Measurements from ENCODE around the gene PLPPR2.
A peak's percentile ranks its signal among the peaks of the same experiment; 100 is the strongest.
"Not testable (repeated sequence)": the region's sequence is repeated elsewhere in the genome, so short reads cannot be mapped to it uniquely, and the experiment has no call there.

PLPPR2 gene, protein sequence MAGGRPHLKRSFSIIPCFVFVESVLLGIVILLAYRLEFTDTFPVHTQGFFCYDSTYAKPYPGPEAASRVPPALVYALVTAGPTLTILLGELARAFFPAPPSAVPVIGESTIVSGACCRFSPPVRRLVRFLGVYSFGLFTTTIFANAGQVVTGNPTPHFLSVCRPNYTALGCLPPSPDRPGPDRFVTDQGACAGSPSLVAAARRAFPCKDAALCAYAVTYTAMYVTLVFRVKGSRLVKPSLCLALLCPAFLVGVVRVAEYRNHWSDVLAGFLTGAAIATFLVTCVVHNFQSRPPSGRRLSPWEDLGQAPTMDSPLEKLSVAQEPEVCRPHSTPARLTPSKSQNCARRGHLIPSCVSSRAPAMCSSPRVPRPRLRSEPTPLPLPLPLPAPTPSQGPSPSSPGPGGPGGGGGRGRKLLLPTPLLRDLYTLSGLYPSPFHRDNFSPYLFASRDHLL

DNA sequence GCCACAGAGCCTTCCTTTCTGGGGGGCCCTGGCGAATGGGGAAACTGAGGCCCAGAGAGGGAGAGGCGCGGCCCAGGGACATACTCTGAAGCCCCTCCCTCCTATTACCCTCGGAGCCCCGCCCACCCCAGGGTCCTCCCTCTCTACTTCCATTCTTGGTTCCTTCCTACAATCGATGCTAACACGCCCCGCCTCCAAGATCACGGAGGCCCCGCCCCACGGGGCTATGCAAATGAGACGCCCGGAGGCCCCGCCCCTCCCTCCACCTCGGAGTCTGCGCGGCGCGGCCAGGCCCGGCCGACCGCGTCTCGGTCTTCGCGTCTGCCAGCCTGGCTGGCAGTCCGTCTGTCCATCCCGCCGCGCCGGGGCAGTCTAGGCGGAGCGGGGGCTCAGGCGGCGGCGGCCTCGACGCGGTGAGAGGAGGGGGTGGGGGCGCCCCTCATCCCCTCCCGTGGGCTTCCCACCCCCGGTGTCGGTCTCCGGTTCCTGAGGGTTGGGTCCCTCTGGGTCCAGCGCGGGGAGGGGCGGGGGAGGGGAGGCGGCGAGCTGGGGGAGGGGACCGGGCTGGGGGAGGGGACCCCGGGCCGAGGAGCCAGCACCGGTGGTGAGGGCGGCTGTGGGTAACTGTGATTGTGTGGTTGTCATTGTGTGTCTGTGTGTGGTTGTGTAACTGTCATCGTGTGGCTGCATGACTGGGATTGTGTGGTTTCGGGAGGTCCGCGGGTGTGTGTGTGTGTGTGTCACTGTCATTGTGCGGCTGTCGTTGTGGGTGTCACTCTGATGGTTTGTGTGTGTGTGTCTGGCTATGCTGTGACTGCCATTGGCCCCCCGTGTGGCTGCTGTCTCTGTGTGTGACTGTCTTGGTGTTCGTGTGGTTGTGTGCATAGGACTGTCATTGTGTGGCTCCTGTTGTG lies at the start of gene PLPPR2:
Gene PLPPR2 (plus strand): TSS at position 273 of the 914 bp plus-strand sequence. CDS start 2,242 bp downstream, outside the sequence.
- no peak for DNase-seq (ENCODE audit: low read depth, low spot score)

DNA sequence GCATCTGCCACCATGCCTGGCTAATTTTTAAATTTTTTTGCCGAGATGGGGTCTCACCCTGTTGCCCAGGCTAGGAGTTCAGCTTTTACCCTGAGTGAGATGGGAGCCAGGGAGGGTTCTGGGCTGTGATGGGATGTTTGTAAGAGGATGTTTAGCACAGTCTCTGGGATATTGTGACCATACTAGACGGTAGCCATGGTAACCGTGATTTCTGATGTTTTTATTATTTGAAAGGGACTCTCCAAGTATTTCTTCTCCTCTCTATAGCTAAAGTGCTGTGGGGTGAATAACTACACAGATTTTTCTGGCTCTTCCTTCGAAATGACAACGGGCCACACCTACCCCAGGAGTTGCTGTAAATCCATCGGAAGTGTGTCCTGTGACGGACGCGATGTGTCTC lies 48.9 kb upstream of the PLPPR2 start:
- no peak for DNase-seq (ENCODE audit: low read depth, low spot score)

DNA sequence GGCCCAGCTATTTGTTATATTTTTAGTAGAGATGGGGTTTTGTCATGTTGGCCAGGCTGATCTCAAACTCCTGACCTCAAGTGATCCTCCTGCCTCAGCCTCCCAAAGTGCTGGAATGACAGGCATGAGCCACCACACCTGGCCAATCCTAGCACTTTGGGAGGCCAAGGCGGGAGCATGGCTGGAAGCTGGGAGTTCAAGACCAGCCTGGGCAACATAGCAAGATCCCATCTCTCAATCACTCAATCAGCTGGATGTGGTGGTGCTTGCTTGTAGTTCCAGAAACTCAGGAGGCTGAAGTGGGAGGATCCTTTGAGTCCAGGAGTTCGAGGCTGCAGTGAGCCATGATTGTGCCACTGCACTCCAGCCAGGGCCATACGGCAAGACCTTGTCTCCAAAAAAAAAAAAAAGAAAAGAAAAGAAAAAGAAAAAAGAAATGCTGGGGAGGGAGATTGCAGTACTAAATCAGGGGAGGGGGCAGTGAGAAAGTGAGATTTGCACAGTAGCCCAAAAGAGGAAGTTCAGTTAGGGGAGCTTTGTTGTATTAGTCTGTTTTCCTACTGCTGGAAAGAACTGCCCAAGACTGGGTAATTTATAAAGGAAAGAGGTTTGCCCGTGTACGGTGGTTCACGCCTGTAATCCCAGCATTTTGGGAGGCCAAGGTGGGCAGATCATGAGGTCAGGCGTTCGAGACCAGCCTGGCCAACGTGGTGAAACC lies 34.8 kb upstream of the PLPPR2 start:
- DNase-seq (ENCODE audit: low read depth, low spot score): not testable (repeated sequence)

DNA sequence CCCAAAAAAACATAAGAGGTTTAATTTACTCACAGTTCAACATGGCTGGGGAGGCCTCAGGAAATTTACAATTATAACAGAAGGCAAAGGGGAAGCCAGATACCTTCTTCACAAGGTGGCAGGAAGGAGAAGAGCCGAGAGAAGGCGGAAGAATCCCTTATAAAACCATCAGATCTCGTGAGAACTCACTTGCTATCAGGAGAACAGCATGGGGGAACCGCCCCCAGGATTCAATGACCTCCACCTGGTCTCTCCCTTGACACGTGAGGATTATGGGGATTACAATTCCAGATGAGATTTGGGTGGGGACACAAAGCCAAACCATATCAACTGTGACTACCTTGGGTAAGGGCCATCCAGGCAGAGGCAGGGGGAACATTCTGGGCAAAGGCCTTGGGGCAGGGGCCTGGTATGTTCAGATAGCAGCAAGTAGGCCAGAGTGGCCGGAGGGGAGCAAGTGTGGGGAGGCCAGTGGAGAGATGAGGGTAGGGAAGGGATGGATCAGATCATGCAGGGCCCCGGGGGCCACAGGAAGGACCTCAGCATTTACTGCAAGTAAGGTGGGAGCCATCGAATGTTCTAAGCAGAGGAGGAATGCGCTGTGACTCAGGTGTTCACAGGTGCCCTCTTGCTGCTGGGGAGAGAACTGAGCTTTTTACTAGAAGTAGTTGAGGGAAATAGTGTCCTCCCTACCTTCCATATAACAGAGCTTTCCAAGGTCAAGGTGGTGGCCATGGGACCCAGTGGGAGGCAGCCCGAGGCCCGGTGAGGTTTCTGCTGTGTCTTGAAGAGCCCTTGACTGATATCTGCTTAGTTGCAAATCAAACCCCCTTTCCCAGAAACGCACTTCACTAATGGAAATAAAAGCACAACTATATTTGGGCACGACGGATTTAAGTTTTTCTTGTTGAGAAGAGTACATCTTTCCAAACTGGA lies 33.8 kb upstream of the PLPPR2 start:
- no peak for DNase-seq (ENCODE audit: low read depth, low spot score)

DNA sequence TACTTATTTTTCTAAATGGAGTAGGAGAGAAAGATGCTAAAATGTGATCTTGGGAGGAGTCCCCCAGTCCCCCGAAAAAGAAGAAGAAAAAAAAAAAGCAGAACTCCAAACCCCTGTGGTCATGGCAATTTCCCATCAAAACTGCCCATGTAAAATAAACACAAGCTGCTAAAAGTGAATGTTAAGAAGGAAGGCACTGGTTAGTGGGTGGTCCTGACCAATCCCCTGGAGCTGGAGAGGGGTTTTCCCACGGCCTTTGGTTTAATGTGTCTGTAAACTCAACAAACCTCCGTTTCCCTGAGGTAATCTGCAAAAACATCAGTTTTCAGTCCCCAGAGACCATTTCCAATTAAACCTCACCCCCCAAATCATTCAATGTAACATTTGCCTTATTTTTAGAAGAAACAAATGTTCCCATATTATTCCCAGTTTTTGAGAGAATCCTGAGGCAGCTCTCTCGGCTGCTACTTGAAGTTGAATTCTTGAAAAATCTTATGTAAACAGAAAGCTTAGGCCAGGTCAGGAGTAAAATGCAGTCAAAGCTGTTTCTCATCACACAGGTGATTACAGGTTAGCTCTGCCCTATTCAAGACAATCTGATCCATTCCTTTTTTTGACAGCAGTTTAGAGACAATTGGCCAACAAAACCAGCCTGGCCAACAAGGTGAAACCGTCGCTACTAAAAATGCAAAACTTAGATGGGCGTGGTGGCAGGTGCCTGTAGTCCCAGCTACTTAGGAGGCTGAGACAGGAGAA lies 32.8 kb upstream of the PLPPR2 start:
- DNase-seq (ENCODE audit: low read depth, low spot score): peak; percentile 50

DNA sequence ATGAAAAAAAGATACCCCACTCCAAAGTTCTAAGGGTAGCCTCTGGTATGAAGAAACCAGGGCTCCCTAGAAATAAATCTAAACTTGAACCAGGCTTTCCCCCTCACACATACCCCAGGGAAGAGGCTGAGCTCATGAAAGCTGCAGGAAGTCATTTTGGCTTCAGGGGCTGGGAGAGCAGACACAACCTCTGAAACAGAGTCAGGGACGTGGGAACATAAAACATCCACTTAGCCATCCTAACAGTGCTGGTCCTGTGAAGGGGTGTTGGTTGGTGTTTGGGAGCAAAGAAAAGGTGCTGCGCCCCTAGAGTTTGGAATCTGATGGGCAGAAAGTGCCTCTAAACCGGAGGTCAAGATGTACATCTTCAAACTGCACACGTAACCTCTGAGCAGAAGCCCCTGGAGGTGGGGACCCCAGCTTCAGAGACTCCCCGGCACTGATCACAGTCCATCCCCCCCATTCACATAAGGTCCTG lies 31.6 kb upstream of the PLPPR2 start:
- no peak for DNase-seq (ENCODE audit: low read depth, low spot score)

DNA sequence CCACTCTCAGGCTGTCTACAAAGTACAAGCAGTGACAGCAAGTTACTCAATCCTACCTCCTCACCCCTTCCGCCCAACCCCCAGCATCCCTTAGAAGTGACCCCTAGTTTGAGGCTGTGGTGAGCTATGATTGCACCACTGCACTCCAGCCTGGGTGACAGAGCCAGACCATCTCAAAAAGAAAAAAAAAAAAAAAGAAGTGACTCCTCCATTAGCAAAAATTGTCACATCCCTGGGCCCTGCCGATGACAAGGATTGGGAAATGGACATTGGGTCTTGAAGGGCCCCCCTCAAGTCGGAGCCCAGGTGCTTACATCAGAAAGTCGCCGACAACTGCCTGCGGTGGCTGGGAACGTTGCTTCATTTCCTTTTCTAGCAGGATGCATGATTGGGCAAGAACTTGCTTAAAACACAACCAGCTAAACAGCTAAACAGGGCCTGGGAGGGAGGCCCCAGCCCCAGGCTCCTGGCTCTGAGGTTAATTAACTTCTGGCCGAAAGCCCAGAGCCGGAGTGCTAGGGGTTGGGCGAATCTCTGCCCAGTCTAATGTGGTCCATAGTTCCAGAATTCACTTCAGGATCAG lies 31.1 kb upstream of the PLPPR2 start:
- peak; percentile 84 for DNase-seq (ENCODE audit: low read depth, low spot score)

DNA sequence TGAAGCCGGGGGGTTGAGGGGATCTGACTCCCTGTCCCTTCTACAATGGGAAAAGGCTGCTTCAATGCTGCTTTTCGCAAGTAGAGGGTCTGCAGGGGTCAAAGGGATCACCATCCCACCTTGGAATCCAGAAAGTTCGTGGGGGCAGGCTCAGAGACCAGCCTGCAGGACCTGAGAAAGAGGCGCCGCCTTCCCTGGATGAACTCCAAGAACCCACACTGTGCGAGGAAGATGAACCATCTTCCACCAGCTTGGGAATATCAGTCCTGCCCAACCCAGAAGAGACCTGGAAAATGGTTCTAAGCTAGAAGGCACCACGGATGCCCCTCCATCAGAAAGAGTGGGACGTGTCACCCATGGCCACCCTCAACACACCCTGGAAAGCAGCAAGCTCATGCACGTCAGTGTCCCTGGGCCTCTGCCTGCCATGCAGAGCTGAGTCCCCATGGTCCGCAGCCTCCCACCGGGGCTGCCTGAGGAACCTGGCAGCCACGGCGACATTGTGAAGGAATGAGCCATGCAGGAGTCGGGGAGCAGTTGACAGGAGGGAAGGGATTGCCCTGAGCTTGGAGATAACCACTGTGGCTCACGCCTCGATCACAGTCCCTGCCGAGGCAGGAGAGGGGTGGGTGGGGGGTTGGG lies 30.4 kb upstream of the PLPPR2 start:
- no peak for DNase-seq (ENCODE audit: low read depth, low spot score)

DNA sequence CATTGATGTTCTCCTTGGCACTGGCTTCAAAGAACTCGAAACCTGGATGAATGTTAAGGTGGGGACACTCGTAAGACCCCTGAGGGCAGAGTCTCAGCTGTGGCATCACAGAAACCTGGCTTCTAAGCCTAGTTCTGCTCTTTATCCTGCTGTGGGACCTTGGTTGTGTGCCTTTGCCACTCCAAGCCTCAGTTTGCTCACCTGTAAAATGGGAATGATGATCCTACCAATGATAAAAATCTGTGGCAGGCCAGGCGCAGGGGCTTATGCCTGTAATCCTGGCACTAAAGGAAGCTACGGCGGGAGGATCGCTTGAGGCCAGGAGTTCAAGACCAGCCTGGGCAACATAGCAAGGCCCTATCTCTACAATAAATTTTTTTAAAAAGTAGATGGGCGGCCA lies 29.7 kb upstream of the PLPPR2 start:
- DNase-seq (ENCODE audit: low read depth, low spot score): no peak

DNA sequence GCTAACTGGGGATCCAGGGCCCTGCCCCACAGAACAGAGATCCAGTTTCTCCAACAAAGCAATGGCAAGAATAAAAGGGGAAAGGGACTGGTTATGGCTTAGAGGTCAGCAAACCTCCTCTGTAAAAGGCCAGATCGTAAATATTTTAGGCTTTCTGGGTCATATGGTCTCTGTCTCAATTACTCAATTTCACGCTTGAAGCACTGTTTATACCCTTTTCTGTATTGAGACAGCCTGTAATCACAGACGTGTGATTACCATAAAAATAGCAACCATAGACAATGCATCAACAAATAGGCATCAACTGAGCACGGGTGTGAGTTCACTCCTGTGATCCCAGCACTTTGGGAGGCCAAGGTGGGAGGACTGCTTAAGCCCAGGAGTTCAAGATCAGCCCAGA lies 25.1 kb upstream of the PLPPR2 start:
- no peak for DNase-seq (ENCODE audit: low read depth, low spot score)

DNA sequence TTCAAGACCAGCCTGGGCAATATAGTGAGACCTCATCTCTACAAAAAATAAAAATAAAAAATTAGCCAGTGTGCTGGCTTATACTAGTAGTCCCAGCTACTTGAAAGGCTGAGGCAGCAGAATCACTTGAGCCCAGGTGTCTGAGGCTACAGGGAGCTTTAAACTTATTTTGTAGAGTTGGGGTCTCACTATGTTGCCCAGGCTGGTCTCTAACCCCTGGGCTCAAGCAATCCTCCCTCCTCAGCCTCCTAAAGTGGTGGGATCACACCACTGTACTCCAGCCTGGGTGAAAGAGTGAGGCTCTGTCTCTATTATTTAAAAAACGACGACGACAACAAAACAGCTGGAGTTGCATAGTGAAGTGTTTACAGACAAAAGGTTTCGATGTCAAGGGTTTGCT lies 23.7 kb upstream of the PLPPR2 start:
- no peak for DNase-seq (ENCODE audit: low read depth, low spot score)

DNA sequence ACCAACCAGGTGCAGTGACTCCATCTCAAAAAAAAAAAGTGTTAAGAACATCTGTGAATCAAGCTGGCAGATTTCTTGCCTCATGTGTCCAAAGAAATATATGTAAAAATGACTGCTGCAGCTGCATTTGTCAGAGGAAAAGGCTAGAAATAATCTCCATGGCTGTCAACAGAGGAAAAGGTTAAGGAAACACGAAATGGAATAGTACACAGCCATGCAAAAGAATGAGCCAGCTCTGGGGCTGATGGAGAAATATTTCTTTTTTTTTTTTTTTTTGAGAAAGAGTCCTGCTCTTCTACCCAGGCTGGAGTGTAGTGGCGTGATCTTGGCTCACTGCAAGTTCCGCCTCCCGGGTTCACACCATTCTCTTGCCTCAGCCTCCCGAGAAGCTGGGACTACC lies 22.4 kb upstream of the PLPPR2 start:
- DNase-seq (ENCODE audit: low read depth, low spot score): no peak

DNA sequence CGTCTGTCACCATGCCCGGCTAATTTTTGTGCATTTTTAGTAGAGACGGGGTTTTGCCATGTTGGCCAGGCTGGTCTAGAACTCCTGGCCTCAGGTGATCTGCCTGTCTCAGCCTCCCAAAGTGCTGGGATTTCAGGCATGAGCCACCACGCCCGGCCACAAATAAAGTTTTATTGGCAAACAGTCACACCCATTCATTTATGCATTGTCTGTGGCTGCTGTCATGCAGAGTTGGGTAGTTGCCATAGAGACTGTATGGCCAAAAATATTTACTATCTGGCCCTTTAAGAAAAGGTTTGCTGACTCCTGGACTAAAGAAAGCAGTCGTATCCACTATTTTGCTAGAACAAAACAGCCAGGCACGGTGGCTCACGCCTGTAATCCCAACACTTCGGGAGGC lies 21.4 kb upstream of the PLPPR2 start:
- DNase-seq (ENCODE audit: low read depth, low spot score): not testable (repeated sequence)

DNA sequence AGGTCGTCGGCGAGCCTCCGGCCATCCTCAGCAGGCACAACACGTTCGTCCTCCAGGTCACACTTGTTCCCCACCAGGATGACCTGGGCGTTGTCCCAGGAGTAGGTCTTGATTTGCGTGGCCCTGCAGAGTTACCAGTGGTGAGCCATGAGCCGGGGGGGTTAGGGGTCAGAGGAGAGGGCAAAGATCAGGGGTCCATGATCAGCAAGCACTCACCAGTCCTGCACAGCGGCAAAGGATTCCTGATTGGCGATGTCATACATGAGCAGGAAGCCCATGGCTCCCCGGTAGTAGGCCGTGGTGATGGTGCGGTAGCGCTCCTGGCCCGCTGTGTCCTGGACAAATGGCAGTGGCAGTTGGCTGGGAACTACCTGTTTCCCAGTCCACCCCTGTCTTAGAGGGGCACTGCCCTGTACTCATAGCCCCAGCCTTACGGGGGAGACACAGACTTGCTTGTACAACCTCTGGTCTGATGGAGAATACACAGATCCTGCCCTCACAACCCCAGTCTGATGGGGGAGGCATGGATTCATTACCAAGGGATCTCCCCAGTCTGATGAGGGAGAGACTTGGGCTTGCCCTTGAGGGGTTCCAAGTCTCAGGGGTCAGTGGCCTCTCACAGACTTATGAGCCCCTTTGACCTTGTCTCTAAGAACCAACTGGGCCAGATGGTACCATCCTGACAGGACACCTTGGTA lies 19.6 kb upstream of the PLPPR2 start:
- DNase-seq (ENCODE audit: low read depth, low spot score): no peak

DNA sequence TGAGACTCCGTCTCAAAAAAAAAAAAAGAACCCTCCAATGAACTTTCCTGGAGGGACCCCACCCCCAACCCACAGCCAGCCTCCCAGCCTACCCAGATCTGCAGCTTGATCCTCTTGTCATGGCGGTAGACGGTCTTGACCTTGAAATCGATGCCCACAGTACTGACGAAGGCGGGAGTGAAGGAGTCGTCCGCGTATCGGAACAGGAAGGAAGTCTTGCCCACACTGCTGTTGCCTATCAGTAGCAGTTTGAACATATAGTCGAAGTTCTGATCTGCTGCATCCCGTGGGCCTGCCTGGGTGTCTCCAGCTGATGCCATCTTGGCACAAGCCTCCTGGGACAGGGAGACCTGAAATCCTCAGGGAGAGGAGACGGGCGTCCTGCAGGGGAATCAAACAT lies 18.2 kb upstream of the PLPPR2 start:
- DNase-seq (ENCODE audit: low read depth, low spot score): no peak

DNA sequence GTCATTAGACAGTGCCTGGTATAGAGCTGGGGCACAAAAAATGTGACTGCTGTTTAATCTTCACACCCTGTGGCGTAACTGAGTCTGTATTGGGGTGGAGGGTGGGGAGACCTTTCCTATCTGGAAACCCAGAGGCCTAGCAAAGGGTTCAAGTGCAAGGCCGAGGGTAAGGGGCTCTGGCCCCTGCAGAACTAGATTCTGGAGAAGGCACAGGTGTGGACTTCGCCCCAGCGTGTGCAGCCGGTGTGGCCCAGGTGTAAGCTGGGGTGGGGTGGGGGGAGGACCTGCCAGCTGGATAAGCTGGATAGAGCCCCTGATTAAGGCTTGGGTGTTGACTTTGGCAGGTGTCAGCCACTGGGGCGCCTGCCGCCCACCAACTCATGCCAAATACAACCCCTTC lies 17.1 kb upstream of the PLPPR2 start:
- DNase-seq (ENCODE audit: low read depth, low spot score): no peak

DNA sequence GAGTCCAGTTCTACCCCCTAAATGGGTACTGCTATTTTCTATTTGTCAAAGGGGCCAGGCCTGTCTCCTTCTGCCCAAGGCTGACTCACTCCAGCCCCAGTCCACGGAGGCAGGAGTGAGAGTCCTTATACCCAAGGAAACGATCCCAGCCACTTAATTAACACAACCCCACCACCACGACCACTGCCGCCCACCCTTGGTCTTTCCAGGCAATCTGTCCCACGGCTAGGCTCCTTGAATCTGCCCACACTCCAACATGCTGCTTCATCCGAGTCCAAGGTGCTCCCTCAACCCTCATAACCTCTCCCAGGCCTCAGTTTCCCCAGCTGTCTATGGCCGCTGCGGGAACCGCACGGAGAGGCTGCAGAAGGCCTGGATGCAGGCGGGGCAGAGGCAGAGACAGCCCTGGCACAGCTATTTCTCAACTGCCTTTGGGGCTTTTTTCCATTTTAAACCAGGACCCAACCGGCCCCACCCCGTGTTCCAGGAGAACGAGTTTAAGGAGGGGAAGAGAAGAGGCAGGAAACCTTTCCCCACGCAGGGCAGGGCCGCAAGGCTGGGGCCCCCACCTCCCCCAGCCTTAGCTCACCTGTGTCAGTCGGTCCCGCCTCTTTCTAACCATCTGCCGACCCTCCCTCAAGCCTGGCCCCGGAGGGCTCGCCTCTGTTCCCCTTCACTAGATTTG lies 16.5 kb upstream of the PLPPR2 start:
- DNase-seq (ENCODE audit: low read depth, low spot score): no peak

Data from brain pericyte (primary cell).